ENCODE measurements around the gene ABLIM1.

The ABLIM1 gene

DNA sequence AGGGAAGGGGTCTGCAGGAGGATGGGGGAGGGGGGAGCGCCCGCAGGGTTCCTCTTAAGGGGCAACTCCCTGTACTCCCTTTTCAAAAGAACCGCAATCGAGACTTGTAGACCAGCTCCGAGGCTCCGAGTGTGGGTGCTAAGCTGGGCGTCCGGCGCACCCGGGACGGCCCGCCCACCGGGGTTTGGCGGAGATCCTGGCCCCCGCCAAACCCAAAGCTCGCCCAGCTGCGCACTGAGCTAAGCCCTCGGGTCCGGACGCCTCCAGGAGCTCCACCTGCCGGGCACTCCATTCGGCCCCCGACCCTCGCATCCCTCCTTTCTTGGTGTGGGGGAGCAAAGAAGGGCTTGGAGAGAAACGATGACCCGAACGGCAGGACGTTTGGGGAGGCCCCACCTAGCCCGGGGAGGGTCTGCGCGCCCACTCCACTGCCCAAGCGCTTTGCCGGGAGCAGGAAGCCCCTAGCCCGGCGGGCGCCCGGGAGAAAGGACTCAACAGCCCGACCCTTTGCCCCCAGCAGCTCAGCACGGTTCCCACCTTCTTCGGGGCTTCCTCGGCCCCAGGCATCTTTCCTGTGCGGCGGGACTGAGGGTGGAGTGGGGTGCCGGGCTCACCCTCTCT, 254.4 kb downstream of the ABLIM1 start:
- no peak for TF ChIP-seq EP300 (IDR thresholded peaks at IDR 0.05; ENCODE audit: borderline replicate concordance)
- no peak for TF ChIP-seq EGR1 (IDR thresholded peaks at IDR 0.05)
- TF ChIP-seq, protein P1, sequence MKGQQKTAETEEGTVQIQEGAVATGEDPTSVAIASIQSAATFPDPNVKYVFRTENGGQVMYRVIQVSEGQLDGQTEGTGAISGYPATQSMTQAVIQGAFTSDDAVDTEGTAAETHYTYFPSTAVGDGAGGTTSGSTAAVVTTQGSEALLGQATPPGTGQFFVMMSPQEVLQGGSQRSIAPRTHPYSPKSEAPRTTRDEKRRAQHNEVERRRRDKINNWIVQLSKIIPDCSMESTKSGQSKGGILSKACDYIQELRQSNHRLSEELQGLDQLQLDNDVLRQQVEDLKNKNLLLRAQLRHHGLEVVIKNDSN (IDR thresholded peaks at IDR 0.05), result no peak
- peak; percentile 98 for TF ChIP-seq ZBTB7A (IDR thresholded peaks at IDR 0.05; ENCODE audit: low read depth)
- TF ChIP-seq, protein P2, sequence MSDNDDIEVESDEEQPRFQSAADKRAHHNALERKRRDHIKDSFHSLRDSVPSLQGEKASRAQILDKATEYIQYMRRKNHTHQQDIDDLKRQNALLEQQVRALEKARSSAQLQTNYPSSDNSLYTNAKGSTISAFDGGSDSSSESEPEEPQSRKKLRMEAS (IDR thresholded peaks at IDR 0.05), result no peak
- no peak for TF ChIP-seq FOXM1 (IDR thresholded peaks at IDR 0.05; ENCODE audit: borderline replicate concordance, low read depth)
- TF ChIP-seq CEBPB (IDR thresholded peaks at IDR 0.05), result no peak
- TF ChIP-seq CREB1 (IDR thresholded peaks at IDR 0.05; ENCODE audit: low read depth), result no peak; the same call in 1 of the 2 replicates
- no peak for TF ChIP-seq YY1 (IDR thresholded peaks at IDR 0.05; ENCODE audit: low read depth)
- 0 out of 2 replicates have a peak, but pooled peaks have one; percentile 19 for TF ChIP-seq NFIC (IDR thresholded peaks at IDR 0.05)
- TF ChIP-seq, protein P3, sequence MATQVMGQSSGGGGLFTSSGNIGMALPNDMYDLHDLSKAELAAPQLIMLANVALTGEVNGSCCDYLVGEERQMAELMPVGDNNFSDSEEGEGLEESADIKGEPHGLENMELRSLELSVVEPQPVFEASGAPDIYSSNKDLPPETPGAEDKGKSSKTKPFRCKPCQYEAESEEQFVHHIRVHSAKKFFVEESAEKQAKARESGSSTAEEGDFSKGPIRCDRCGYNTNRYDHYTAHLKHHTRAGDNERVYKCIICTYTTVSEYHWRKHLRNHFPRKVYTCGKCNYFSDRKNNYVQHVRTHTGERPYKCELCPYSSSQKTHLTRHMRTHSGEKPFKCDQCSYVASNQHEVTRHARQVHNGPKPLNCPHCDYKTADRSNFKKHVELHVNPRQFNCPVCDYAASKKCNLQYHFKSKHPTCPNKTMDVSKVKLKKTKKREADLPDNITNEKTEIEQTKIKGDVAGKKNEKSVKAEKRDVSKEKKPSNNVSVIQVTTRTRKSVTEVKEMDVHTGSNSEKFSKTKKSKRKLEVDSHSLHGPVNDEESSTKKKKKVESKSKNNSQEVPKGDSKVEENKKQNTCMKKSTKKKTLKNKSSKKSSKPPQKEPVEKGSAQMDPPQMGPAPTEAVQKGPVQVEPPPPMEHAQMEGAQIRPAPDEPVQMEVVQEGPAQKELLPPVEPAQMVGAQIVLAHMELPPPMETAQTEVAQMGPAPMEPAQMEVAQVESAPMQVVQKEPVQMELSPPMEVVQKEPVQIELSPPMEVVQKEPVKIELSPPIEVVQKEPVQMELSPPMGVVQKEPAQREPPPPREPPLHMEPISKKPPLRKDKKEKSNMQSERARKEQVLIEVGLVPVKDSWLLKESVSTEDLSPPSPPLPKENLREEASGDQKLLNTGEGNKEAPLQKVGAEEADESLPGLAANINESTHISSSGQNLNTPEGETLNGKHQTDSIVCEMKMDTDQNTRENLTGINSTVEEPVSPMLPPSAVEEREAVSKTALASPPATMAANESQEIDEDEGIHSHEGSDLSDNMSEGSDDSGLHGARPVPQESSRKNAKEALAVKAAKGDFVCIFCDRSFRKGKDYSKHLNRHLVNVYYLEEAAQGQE (IDR thresholded peaks at IDR 0.05; ENCODE audit: low read depth), result no peak
- peak; percentile 63; the same call in 1 of the 2 replicates for TF ChIP-seq TCF12 (IDR thresholded peaks at IDR 0.05; ENCODE audit: low read depth)
- TF ChIP-seq RAD21 (IDR thresholded peaks at IDR 0.05; ENCODE audit: low read depth), result peak; percentile 46
- TF ChIP-seq TEAD4 (IDR thresholded peaks at IDR 0.05), result no peak
- TF ChIP-seq TAF1 (IDR thresholded peaks at IDR 0.05; ENCODE audit: low read depth), result no peak

DNA sequence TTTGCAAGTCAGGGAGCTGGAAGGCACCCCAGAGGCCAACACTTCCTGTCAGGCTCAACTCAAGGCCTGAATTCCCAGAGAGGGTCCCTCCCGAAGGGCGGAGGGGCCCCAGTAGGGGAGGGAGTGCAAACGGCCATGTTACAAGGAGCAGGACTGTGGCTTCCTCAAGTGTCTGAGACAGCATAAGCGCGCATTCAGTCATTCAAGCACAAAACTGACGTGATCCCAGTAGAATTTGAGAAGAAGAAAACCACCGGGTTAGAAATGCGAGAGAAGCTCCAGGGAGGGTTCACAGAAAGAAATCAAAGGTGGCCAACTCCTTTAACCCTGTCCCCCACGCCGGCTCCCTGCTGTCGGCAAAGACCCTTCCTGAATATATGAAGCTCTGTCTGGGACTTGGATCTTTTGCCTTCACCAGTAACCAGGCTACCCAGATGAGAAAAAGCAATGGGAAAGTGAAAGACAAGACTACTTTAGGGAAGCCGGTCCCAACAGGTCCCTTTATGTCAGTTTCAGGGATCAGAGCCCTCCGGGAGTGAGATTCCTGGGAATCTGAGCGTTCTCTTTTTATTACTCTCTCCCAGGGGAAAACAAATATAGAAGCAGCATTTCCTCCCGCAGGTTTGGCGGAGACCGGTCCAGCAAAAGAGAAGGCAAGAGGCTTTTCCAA, 255.1 kb downstream of the ABLIM1 start:
- TF ChIP-seq, protein P1 (IDR thresholded peaks at IDR 0.05), result no peak
- 0 out of 2 replicates have a peak, but pooled peaks have one; percentile 2 for TF ChIP-seq TCF12 (IDR thresholded peaks at IDR 0.05; ENCODE audit: low read depth)

DNA sequence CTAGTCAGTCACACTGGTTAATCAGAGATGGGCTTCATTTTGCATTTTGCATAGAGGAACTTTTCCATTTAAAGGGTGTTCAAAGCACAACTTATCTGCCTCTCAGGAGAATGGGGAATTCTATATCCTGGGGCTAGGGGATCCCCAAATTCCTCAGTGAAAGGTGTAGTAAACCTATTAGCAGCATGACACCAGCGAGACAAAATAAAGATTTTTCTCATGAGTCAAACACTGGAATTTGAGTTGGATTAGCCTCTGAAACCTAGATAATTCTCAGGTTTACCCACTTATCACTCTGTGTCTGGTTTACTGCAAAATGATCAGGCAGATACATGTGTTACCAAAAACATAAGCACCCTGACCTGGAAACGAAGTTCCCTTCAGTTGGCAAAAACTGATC, 255.8 kb downstream of the ABLIM1 start:
- TF ChIP-seq, protein P2 (IDR thresholded peaks at IDR 0.05), result no peak
- TF ChIP-seq TEAD4 (IDR thresholded peaks at IDR 0.05), result no peak
- no peak for TF ChIP-seq RAD21 (IDR thresholded peaks at IDR 0.05; ENCODE audit: low read depth)
- TF ChIP-seq, protein P1 (IDR thresholded peaks at IDR 0.05), result no peak
- no peak for TF ChIP-seq TAF1 (IDR thresholded peaks at IDR 0.05; ENCODE audit: low read depth)
- TF ChIP-seq CEBPB (IDR thresholded peaks at IDR 0.05), result no peak
- no peak for TF ChIP-seq EP300 (IDR thresholded peaks at IDR 0.05; ENCODE audit: borderline replicate concordance)
- no peak for TF ChIP-seq NFIC (IDR thresholded peaks at IDR 0.05)
- no peak for TF ChIP-seq EGR1 (IDR thresholded peaks at IDR 0.05)
- TF ChIP-seq, protein P3 (IDR thresholded peaks at IDR 0.05; ENCODE audit: low read depth), result no peak
- no peak for TF ChIP-seq FOXM1 (IDR thresholded peaks at IDR 0.05; ENCODE audit: borderline replicate concordance, low read depth)
- TF ChIP-seq CREB1 (IDR thresholded peaks at IDR 0.05; ENCODE audit: low read depth), result no peak
- TF ChIP-seq TCF12 (IDR thresholded peaks at IDR 0.05; ENCODE audit: low read depth), result no peak
- TF ChIP-seq YY1 (IDR thresholded peaks at IDR 0.05; ENCODE audit: low read depth), result no peak

DNA sequence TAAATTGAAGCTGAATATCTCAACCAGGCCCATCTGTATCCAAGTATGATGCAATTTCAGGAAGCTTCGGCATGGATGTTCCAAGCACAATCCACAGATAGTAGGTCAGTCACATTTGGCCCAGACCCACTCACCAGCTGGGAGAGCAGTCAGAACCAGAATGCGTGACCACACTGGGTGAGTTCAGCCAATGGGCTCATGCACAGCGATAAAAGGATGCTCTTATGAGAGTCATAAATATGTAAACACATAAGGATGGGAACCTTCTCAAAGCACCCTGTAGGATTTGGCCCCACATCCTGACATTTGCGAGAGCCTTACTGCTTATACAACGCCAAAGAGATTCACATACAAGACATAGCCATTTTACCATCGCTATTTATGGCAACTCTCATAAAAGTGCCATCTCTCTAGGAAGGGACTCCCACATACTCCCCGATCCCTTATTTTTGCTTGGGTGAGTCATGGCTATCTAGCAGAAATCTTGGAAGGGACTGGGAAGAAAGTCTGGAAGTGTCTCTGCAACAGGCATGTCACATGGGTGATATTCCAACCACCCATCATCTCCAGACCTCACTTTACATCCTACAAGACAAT, 256.8 kb downstream of the ABLIM1 start:
- TF ChIP-seq CEBPB (IDR thresholded peaks at IDR 0.05), result peak; percentile 67
- TF ChIP-seq ZBTB7A (IDR thresholded peaks at IDR 0.05; ENCODE audit: low read depth), result no peak

- TF ChIP-seq TAF1 (IDR thresholded peaks at IDR 0.05; ENCODE audit: low read depth), result no peak
- no peak for TF ChIP-seq CREB1 (IDR thresholded peaks at IDR 0.05; ENCODE audit: low read depth)
- no peak for TF ChIP-seq EGR1 (IDR thresholded peaks at IDR 0.05)
- TF ChIP-seq ZBTB7A (IDR thresholded peaks at IDR 0.05; ENCODE audit: low read depth), result no peak
- TF ChIP-seq, protein P1 (IDR thresholded peaks at IDR 0.05), result no peak
- no peak for TF ChIP-seq TCF12 (IDR thresholded peaks at IDR 0.05; ENCODE audit: low read depth)
- no peak for TF ChIP-seq CEBPB (IDR thresholded peaks at IDR 0.05)
- no peak for TF ChIP-seq FOXM1 (IDR thresholded peaks at IDR 0.05; ENCODE audit: borderline replicate concordance, low read depth)
- TF ChIP-seq YY1 (IDR thresholded peaks at IDR 0.05; ENCODE audit: low read depth), result no peak
- TF ChIP-seq, protein P2 (IDR thresholded peaks at IDR 0.05), result no peak
- TF ChIP-seq TEAD4 (IDR thresholded peaks at IDR 0.05), result no peak
- TF ChIP-seq EP300 (IDR thresholded peaks at IDR 0.05; ENCODE audit: borderline replicate concordance), result no peak
- TF ChIP-seq, protein P3 (IDR thresholded peaks at IDR 0.05; ENCODE audit: low read depth), result no peak
Observed at GRCh38 chr10:114400091-114400490, 258.0 kb downstream of the ABLIM1 start.

Data from Ishikawa (cell line).